Activated CD4-positive, alpha-beta T cell treated with anti-CD3 and anti-CD28 coated beads for 36 hours (primary cell): ENCODE measurements around the gene DDN. TPM values are rescaled to one million over a fixed set of nuclear protein-coding genes. Genes with fewer than 3 reads are reported as not detected.

Experiments
- ATAC-seq: fragments of 200-7000 bp; cut with Tn5 transposase; one replicate; pipeline ENCODE4 v1.10.0; 2021; ENCODE audit warnings: mild to moderate bottlenecking, moderate library complexity
- CTCF ChIA-PET: fragments of 350-600 bp; sonication (Branson Sonifier 250); formaldehyde crosslinking; loops from one replicate; lab custom pipeline; 2021; ENCODE audit warnings: antibody characterized with exemption; lab: Charles Lee
- POLR2A ChIA-PET: fragments of 350-600 bp; sonication (Branson Sonifier 250); formaldehyde crosslinking; loops from one replicate; lab custom pipeline; 2021; ENCODE audit warnings: antibody characterized with exemption, inconsistent platforms; lab: Charles Lee
- DNase-seq: peaks from one replicate; pipeline ENCODE4 v3.0.0-alpha.2; 2020
- H3K27ac Mint-ChIP-seq: one replicate; pipeline ENCODE4 v1.8.0; 2021; ENCODE audit warnings: mixed read lengths
- H3K27me3 Mint-ChIP-seq: one replicate; pipeline ENCODE4 v1.8.0; 2021; ENCODE audit warnings: mixed read lengths
- H3K36me3 Mint-ChIP-seq: one replicate; pipeline ENCODE4 v1.8.0; 2021; ENCODE audit warnings: low read depth, mixed read lengths
- H3K4me1 Mint-ChIP-seq: one replicate; pipeline ENCODE4 v1.8.0; 2021; ENCODE audit warnings: mixed read lengths
- H3K4me3 Mint-ChIP-seq: one replicate; pipeline ENCODE4 v1.8.0; 2021; ENCODE audit warnings: mild to moderate bottlenecking, moderate library complexity, mixed read lengths
- H3K9me3 Mint-ChIP-seq: one replicate; pipeline ENCODE4 v1.8.0; 2021; ENCODE audit warnings: low read depth, mixed read lengths
- intact Hi-C, 2 experiments: fragments of 100-400 bp; cut with DNase I in 1 of 2; cut with micrococcal nuclease in 1 of 2; formaldehyde crosslinking; loops; one replicate each; pipeline versions ENCODE4 v1.14.2 to v1.15.1; 2022 to 2024; cut with DNase I, micrococcal nuclease
- total RNA-seq, 2 experiments: library from RNA; stranded (reverse); gene quantifications; one replicate each; pipeline ENCODE4 v1.2.3, GENCODE V29; 2021

Gene DDN
- total RNA-seq, 2 experiments from 2014 or later = 0.48 to 0.61 TPM

GRCh38 chr12:49021292-49021915 is 22.2 kb upstream of the DDN start:
- CTCF ChIA-PET = interaction anchor here (1.4 to 2.7 kb wide), 6 partner anchors 9 to 168 kb away, joined by 4 to 20 read pairs (median 8); partner anchors contain the start of genes DDX23 and RHEBL1
- Mint-ChIP-seq H3K4me1 (peaks cover 25% of the 10 kb centered on the region), H3K4me3 (no peak overlapping the region), H3K9me3 (no peaks in the 10 kb centered on the region), H3K36me3 (peaks cover 41% of the 10 kb centered on the region), H3K27me3 (no peaks in the 10 kb centered on the region), H3K27ac (no peak overlapping the region)
- POLR2A ChIA-PET = interaction anchor here (1.0 kb wide), 1 partner anchor 169 kb away, joined by 3 read pairs; the partner anchor contains the start of gene DDX23
- DNase-seq = no peak
- ATAC-seq = no peak
- intact Hi-C loops = no loop called here

GRCh38 chr12:49020441-49020840 is 21.3 kb upstream of the DDN start:
- Mint-ChIP-seq H3K4me3 (no peak overlapping the region), H3K4me1 (peaks cover 28% of the 10 kb centered on the region), H3K36me3 (peaks cover 40% of the 10 kb centered on the region), H3K27ac (no peak overlapping the region), H3K9me3 (no peaks in the 10 kb centered on the region), H3K27me3 (no peaks in the 10 kb centered on the region)
- CTCF ChIA-PET = interaction anchor here (0.6 to 2.7 kb wide), 7 partner anchors 10 to 167 kb away, joined by 4 to 20 read pairs (median 8); partner anchors contain the start of genes DDN and DDX23
- DNase-seq (no peak), ATAC-seq (no peak)
- POLR2A ChIA-PET = interaction anchor here (1.0 to 1.3 kb wide), 3 partner anchors 32 to 169 kb away, joined by 3 to 5 read pairs (median 4); partner anchors contain the start of gene DDX23
- intact Hi-C loops = no loop called here

- DNase-seq (peak; percentile 69), ATAC-seq (no peak)
- no peaks in the 10 kb centered on the region for H3K27me3 Mint-ChIP-seq
- peak overlapping the region; percentile 97 for H3K27ac Mint-ChIP-seq
- H3K4me1 Mint-ChIP-seq = peaks cover 33% of the 10 kb centered on the region
- H3K36me3 Mint-ChIP-seq = peaks cover 35% of the 10 kb centered on the region
- POLR2A ChIA-PET = interaction anchor here (0.6 to 1.3 kb wide), 4 partner anchors 31 to 111 kb away, joined by 3 to 5 read pairs (median 4); no protein-coding TSS in a partner anchor
- peak overlapping the region; percentile 81 for H3K4me3 Mint-ChIP-seq
- H3K9me3 Mint-ChIP-seq = no peaks in the 10 kb centered on the region
- intact Hi-C loops = loop anchor here (2.0 to 5.0 kb wide), 6 partner anchors 23 to 603 kb away; partner anchors contain the start of genes FKBP11 (in 1 of the 2) and PRPF40B (in 1 of the 2)
- CTCF ChIA-PET = interaction anchor here (0.5 to 2.7 kb wide), 11 partner anchors 20 to 316 kb away, joined by 3 to 20 read pairs (median 5); partner anchors contain the start of genes DDN, DDX23 and LMBR1L
Measured at GRCh38 chr12:49019443-49020324, 20.5 kb upstream of the DDN start.

GRCh38 chr12:49019120-49019430 is 19.9 kb upstream of the DDN start:
- ChIA-PET CTCF (interaction anchor here (0.8 to 2.7 kb wide), 6 partner anchors 20 to 92 kb away, joined by 3 to 20 read pairs (median 4); partner anchors contain the start of genes DDN and LMBR1L), POLR2A (interaction anchor here (0.6 to 1.3 kb wide), 3 partner anchors 31 to 80 kb away, joined by 3 to 5 read pairs (median 3); no protein-coding TSS in a partner anchor)
- Mint-ChIP-seq H3K36me3 (peaks cover 34% of the 10 kb centered on the region), H3K4me1 (peaks cover 34% of the 10 kb centered on the region), H3K9me3 (no peaks in the 10 kb centered on the region), H3K27ac (peak overlapping the region; percentile 97), H3K27me3 (no peaks in the 10 kb centered on the region), H3K4me3 (peak overlapping the region; percentile 81)
- ATAC-seq = peak; percentile 17
- DNase-seq = no peak
- intact Hi-C loops = loop anchor here (2.0 to 5.0 kb wide), 6 partner anchors 22 to 603 kb away; partner anchors contain the start of genes FKBP11 (in 1 of the 2) and PRPF40B (in 1 of the 2)

- ChIA-PET POLR2A (interaction anchor here (0.6 kb wide), 1 partner anchor 56 kb away, joined by 3 read pairs; no protein-coding TSS in a partner anchor), CTCF (interaction anchor here (0.5 to 3.5 kb wide), 16 partner anchors 10 to 379 kb away, joined by 3 to 20 read pairs (median 4); partner anchors contain the start of gene DDN)
- H3K36me3 Mint-ChIP-seq = peaks cover 33% of the 10 kb centered on the region
- no peaks in the 10 kb centered on the region for H3K9me3 Mint-ChIP-seq
- H3K4me3 Mint-ChIP-seq = peak within 1 kb of the TSS; percentile 81
- peaks cover 34% of the 10 kb centered on the region for H3K4me1 Mint-ChIP-seq
- peak within 1 kb of the TSS; percentile 97 for H3K27ac Mint-ChIP-seq
- intact Hi-C loops = loop anchor here (1.0 to 5.0 kb wide), 18 partner anchors 22 to 604 kb away; partner anchors contain the start of genes ARF3 (in 1 of the 2), CCNT1 (in 1 of the 2), DDX23 (in 1 of the 2) and FKBP11 (in 1 of the 2)
- H3K27me3 Mint-ChIP-seq = no peaks in the 10 kb centered on the region
- DNase-seq (peak; percentile 97), ATAC-seq (peak; percentile 87)
Measured at GRCh38 chr12:49018261-49019119, 19.3 kb upstream of the DDN start, which contains the start of gene PRKAG1. Gene PRKAG1, minus strand, starts transcription at chr12:49018776. Its CDS starts 36 bp downstream, at chr12:49018740.

GRCh38 chr12:49017891-49018260 is 18.7 kb upstream of the DDN start:
- Mint-ChIP-seq H3K4me1 (peaks cover 34% of the 10 kb centered on the region), H3K9me3 (no peaks in the 10 kb centered on the region), H3K27ac (peak overlapping the region; percentile 97), H3K36me3 (peaks cover 32% of the 10 kb centered on the region), H3K4me3 (peak overlapping the region; percentile 81), H3K27me3 (no peaks in the 10 kb centered on the region)
- CTCF ChIA-PET = interaction anchor here (0.5 to 3.5 kb wide), 14 partner anchors 11 to 378 kb away, joined by 3 to 14 read pairs (median 4); partner anchors contain the start of gene DDN
- POLR2A ChIA-PET = interaction anchor here (0.6 kb wide), 1 partner anchor 56 kb away, joined by 3 read pairs; no protein-coding TSS in a partner anchor
- intact Hi-C loops = loop anchor here (1.0 to 5.0 kb wide), 18 partner anchors 21 to 604 kb away; partner anchors contain the start of genes ARF3 (in 1 of the 2), CCNT1 (in 1 of the 2), DDX23 (in 1 of the 2) and FKBP11 (in 1 of the 2)
- ATAC-seq (peak; percentile 48), DNase-seq (peak; percentile 74)

- Mint-ChIP-seq H3K4me3 (no peak overlapping the region), H3K4me1 (peaks cover 34% of the 10 kb centered on the region), H3K27ac (no peak overlapping the region), H3K9me3 (no peaks in the 10 kb centered on the region), H3K36me3 (peaks cover 36% of the 10 kb centered on the region), H3K27me3 (no peaks in the 10 kb centered on the region)
- ChIA-PET POLR2A (no interaction called here), CTCF (interaction anchor here (0.7 to 3.5 kb wide), 12 partner anchors 7 to 220 kb away, joined by 3 to 14 read pairs (median 4); partner anchors contain the start of gene FKBP11)
- ATAC-seq (no peak), DNase-seq (no peak)
- intact Hi-C loops = loop anchor here (5.0 kb wide), 2 partner anchors 42 to 607 kb away; partner anchors contain the start of gene PRPF40B (in 1 of the 2)
Measured at GRCh38 chr12:49015196-49015595, 16.0 kb upstream of the DDN start.

GRCh38 chr12:49014547-49014946 is 15.4 kb upstream of the DDN start:
- ATAC-seq (no peak), DNase-seq (no peak)
- no peaks in the 10 kb centered on the region for H3K9me3 Mint-ChIP-seq
- H3K4me3 Mint-ChIP-seq = no peak overlapping the region
- H3K36me3 Mint-ChIP-seq = peaks cover 37% of the 10 kb centered on the region
- ChIA-PET POLR2A (interaction anchor here (1.0 kb wide), 1 partner anchor 15 kb away, joined by 3 read pairs; no protein-coding TSS in a partner anchor), CTCF (interaction anchor here (0.5 to 2.8 kb wide), 13 partner anchors 8 to 1009 kb away, joined by 3 to 19 read pairs (median 4); partner anchors contain the start of genes FKBP11 and WNT1)
- H3K4me1 Mint-ChIP-seq = peaks cover 29% of the 10 kb centered on the region
- intact Hi-C loops = no loop called here
- no peaks in the 10 kb centered on the region for H3K27me3 Mint-ChIP-seq
- no peak overlapping the region for H3K27ac Mint-ChIP-seq

- no peak overlapping the region for H3K4me3 Mint-ChIP-seq
- H3K36me3 Mint-ChIP-seq = peaks cover 42% of the 10 kb centered on the region
- H3K27me3 Mint-ChIP-seq = no peaks in the 10 kb centered on the region
- H3K9me3 Mint-ChIP-seq = no peaks in the 10 kb centered on the region
- intact Hi-C loops = no loop called here
- no peak overlapping the region for H3K27ac Mint-ChIP-seq
- DNase-seq (no peak), ATAC-seq (no peak)
- H3K4me1 Mint-ChIP-seq = peaks cover 22% of the 10 kb centered on the region
- POLR2A ChIA-PET = interaction anchor here (1.0 kb wide), 1 partner anchor 16 kb away, joined by 4 read pairs; no protein-coding TSS in a partner anchor
- CTCF ChIA-PET = interaction anchor here (0.7 to 2.8 kb wide), 3 partner anchors 16 to 30 kb away, joined by 3 to 19 read pairs (median 4); no protein-coding TSS in a partner anchor
Measured at GRCh38 chr12:49013428-49013827, 14.3 kb upstream of the DDN start.
